Measurements from ENCODE around the gene SNRPF.

SNRPF gene

GRCh38 chr12:95859947-95860850, 1.4 kb downstream of the SNRPF start:
- H3K36me3 ChIP-seq (ENCODE audit: low read length) = peaks cover 30% of the 10 kb centered on the region
- peaks cover 60% of the 10 kb centered on the region for H3K79me2 ChIP-seq (ENCODE audit: insufficient read depth, low read length)
- no peak overlapping the region for H3K27ac ChIP-seq (ENCODE audit: low read depth, low read length)

GRCh38 chr12:95862038-95862437, 3.3 kb downstream of the SNRPF start:
- H3K27ac ChIP-seq (ENCODE audit: low read depth, low read length) = no peak overlapping the region
- H3K27me3 ChIP-seq (ENCODE audit: low read length) = no peaks in the 10 kb centered on the region
- TF ChIP-seq EZH2phosphoT487 (conservative IDR thresholded peaks at IDR 0.05; ENCODE audit: low read length) (no peak), CTCF (IDR thresholded peaks at IDR 0.05; ENCODE audit: insufficient read depth, low read length, poor library complexity, severe bottlenecking) (no peak)
- H3F3A ChIP-seq (ENCODE audit: insufficient read depth) = no peaks in the 10 kb centered on the region
- H3K4me3 ChIP-seq (ENCODE audit: insufficient read depth, low read length, poor library complexity, severe bottlenecking) = no peak overlapping the region
- H3K36me3 ChIP-seq (ENCODE audit: low read length) = peaks cover 45% of the 10 kb centered on the region
- H3K9me2 ChIP-seq (replicated peaks; ENCODE audit: insufficient read depth, low read length) = no peaks in the 10 kb centered on the region
- no peak overlapping the region for H3K4me2 ChIP-seq (ENCODE audit: low read depth, low read length, poor library complexity, severe bottlenecking)
- H3K79me2 ChIP-seq (ENCODE audit: insufficient read depth, low read length) = peaks cover 64% of the 10 kb centered on the region
- no peaks in the 10 kb centered on the region for H3K9me3 ChIP-seq (ENCODE audit: insufficient read depth, low read length)
- peaks cover 13% of the 10 kb centered on the region for H4K20me1 ChIP-seq (ENCODE audit: low read depth, low read length)
- no peak overlapping the region for H2AFZ ChIP-seq (ENCODE audit: low read depth, low read length, severe bottlenecking)
- no peak overlapping the region for H3K9ac ChIP-seq (ENCODE audit: low read length)

More at GRCh38 chr12:95859947-95860850, 1.4 kb downstream of the SNRPF start:
- H3K9ac ChIP-seq (ENCODE audit: low read length) = peak overlapping the region; percentile 72
- peak overlapping the region; percentile 100 for H3K4me3 ChIP-seq (ENCODE audit: insufficient read depth, low read length, poor library complexity, severe bottlenecking)
- no peak overlapping the region for H2AFZ ChIP-seq (ENCODE audit: low read depth, low read length, severe bottlenecking)
- no peak for TF ChIP-seq EZH2phosphoT487 (conservative IDR thresholded peaks at IDR 0.05; ENCODE audit: low read length)
- TF ChIP-seq CTCF (IDR thresholded peaks at IDR 0.05; ENCODE audit: insufficient read depth, low read length, poor library complexity, severe bottlenecking) = no peak
- no peaks in the 10 kb centered on the region for H3F3A ChIP-seq (ENCODE audit: insufficient read depth)
- H3K27me3 ChIP-seq (ENCODE audit: low read length) = no peaks in the 10 kb centered on the region
- H4K20me1 ChIP-seq (ENCODE audit: low read depth, low read length) = peaks cover 13% of the 10 kb centered on the region
- H3K4me2 ChIP-seq (ENCODE audit: low read depth, low read length, poor library complexity, severe bottlenecking) = peak overlapping the region; percentile 97
- no peaks in the 10 kb centered on the region for H3K9me2 ChIP-seq (replicated peaks; ENCODE audit: insufficient read depth, low read length)
- H3K9me3 ChIP-seq (ENCODE audit: insufficient read depth, low read length) = no peaks in the 10 kb centered on the region

- H3K27me3 ChIP-seq (ENCODE audit: low read length) = no peaks in the 10 kb centered on the region
- H4K20me1 ChIP-seq (ENCODE audit: low read depth, low read length) = peaks cover 13% of the 10 kb centered on the region
- no peaks in the 10 kb centered on the region for H3K9me3 ChIP-seq (ENCODE audit: insufficient read depth, low read length)
- H3K27ac ChIP-seq (ENCODE audit: low read depth, low read length) = no peak overlapping the region
- no peaks in the 10 kb centered on the region for H3F3A ChIP-seq (ENCODE audit: insufficient read depth)
- H3K36me3 ChIP-seq (ENCODE audit: low read length) = peaks cover 49% of the 10 kb centered on the region
- no peak overlapping the region for H3K9ac ChIP-seq (ENCODE audit: low read length)
- no peak overlapping the region for H2AFZ ChIP-seq (ENCODE audit: low read depth, low read length, severe bottlenecking)
- TF ChIP-seq CTCF (IDR thresholded peaks at IDR 0.05; ENCODE audit: insufficient read depth, low read length, poor library complexity, severe bottlenecking) = no peak
- no peak for TF ChIP-seq EZH2phosphoT487 (conservative IDR thresholded peaks at IDR 0.05; ENCODE audit: low read length)
- H3K4me3 ChIP-seq (ENCODE audit: insufficient read depth, low read length, poor library complexity, severe bottlenecking) = no peak overlapping the region
- H3K4me2 ChIP-seq (ENCODE audit: low read depth, low read length, poor library complexity, severe bottlenecking) = no peak overlapping the region
- peaks cover 64% of the 10 kb centered on the region for H3K79me2 ChIP-seq (ENCODE audit: insufficient read depth, low read length)
- no peaks in the 10 kb centered on the region for H3K9me2 ChIP-seq (replicated peaks; ENCODE audit: insufficient read depth, low read length)
Measured at GRCh38 chr12:95863337-95863736, 4.6 kb downstream of the SNRPF start.
